GM12878 (cell line): ENCODE data around the gene BEST3. TPM values are rescaled to one million over a fixed set of nuclear protein-coding genes. Genes with fewer than 3 reads are reported as not detected.

Experiments used
- ATAC-seq: fragments of 200-7000 bp; cut with Tn5 transposase; 3 replicates; pipeline ENCODE4 v1.9.1; 2020; ENCODE audit warnings: mild to moderate bottlenecking, moderate library complexity
- BruUV-seq: library from RNA; stranded (reverse); fragments of 400-500 nt; replicated peaks from 2 replicates; lab custom pipeline; 2021; lab: Mats Ljungman, UMichigan
- CTCF ChIA-PET: fragments of 300-600 bp; sonication (Branson Sonifier 250); formaldehyde crosslinking; extraction: SDS; loops from one replicate; lab custom pipeline; 2021; ENCODE audit warnings: inconsistent platforms; lab: Yijun Ruan, JAX
- POLR2A ChIA-PET: fragments of 350-600 bp; formaldehyde crosslinking; extraction: SDS; loops from one replicate; lab custom pipeline; 2021; ENCODE audit warnings: inconsistent platforms; lab: Charles Lee
- RAD21 ChIA-PET: fragments of 300-600 bp; sonication (Branson Sonifier 250); formaldehyde crosslinking; loops from one replicate; lab custom pipeline; 2023; ENCODE audit warnings: antibody characterized with exemption; ENCODE audit not compliant: unreplicated experiment; lab: Charles Lee
- SMC1A ChIA-PET: fragments of 300-600 bp; sonication (Branson Sonifier 250); formaldehyde crosslinking; loops from one replicate; lab custom pipeline; 2023; ENCODE audit not compliant: unreplicated experiment, uncharacterized antibody; lab: Charles Lee
- DNase-seq: peaks from one replicate; pipeline ENCODE4 v3.0.0-alpha.2; 2011; ENCODE audit warnings: low read depth, low spot score
- FAIRE-seq: peaks from 3 replicates; lab custom pipeline; 2011; peaks lifted over from hg19 to GRCh38; lab: Jason Lieb, UNC
- H2AFZ ChIP-seq: 2 replicates; pipeline ENCODE4 v1.6.0; 2011; ENCODE audit warnings: low read depth, low read length, control low read depth; ENCODE audit not compliant: control insufficient read depth
- H3K27ac ChIP-seq: 2 replicates; pipeline ENCODE4 v1.5.1; 2011; ENCODE audit warnings: control low read depth; ENCODE audit not compliant: control insufficient read depth, insufficient read depth
- H3K27me3 ChIP-seq, 2 experiments: replicated peaks in 1 of 2; 2 replicates each; pipeline versions ENCODE4 v1.6.0 to v1.6.1; 2011; ENCODE audit warnings: low read length in 1 of 2; ENCODE audit not compliant: control insufficient read depth in 2 of 2, insufficient read depth in 2 of 2
- H3K36me3 ChIP-seq, 2 experiments: 2 replicates each; pipeline ENCODE4 v1.5.1; 2011; ENCODE audit warnings: low read length in 1 of 2; ENCODE audit not compliant: control insufficient read depth in 2 of 2, insufficient read depth in 2 of 2
- H3K4me1 ChIP-seq: 2 replicates; pipeline ENCODE4 v1.6.1; 2011; ENCODE audit warnings: mild to moderate bottlenecking, low read length, moderate library complexity, mixed read lengths; ENCODE audit not compliant: control insufficient read depth, insufficient read depth
- H3K4me2 ChIP-seq: 2 replicates; pipeline ENCODE4 v1.6.0; 2011; ENCODE audit warnings: control low read depth; ENCODE audit not compliant: control insufficient read depth, insufficient read depth
- H3K4me3 ChIP-seq: fragments of 200-600 bp; sonication (generic); 2 replicates; pipeline ENCODE4 v1.5.1; 2016
- H3K79me2 ChIP-seq: 2 replicates; pipeline ENCODE4 v1.6.0; 2011; ENCODE audit warnings: low read length; ENCODE audit not compliant: control insufficient read depth, insufficient read depth
- H3K9ac ChIP-seq: 2 replicates; pipeline ENCODE4 v1.8.0; 2011; ENCODE audit warnings: low read length, control low read depth, mixed read lengths; ENCODE audit not compliant: control insufficient read depth, insufficient read depth
- H3K9me3 ChIP-seq: replicated peaks from 3 replicates; pipeline ENCODE4 v1.5.1; 2011; ENCODE audit warnings: mild to moderate bottlenecking, low read length; ENCODE audit not compliant: control insufficient read depth, insufficient read depth
- H4K20me1 ChIP-seq: 2 replicates; pipeline ENCODE4 v1.6.0; 2011; ENCODE audit not compliant: control insufficient read depth, insufficient read depth
- CBFB ChIP-seq: IDR thresholded peaks from 2 replicates; pipeline ENCODE4 v1.6.1; 2016; ENCODE audit warnings: antibody characterized with exemption, low read depth
- CTCF ChIP-seq, 3 experiments: IDR thresholded peaks in 2 of 3; conservative IDR thresholded peaks in 1 of 3; 2 replicates each; pipeline ENCODE4 v1.5.1; 2011; ENCODE audit warnings: low read depth in 3 of 3, low read length in 3 of 3, mild to moderate bottlenecking in 3 of 3, control low read depth in 2 of 3, moderate library complexity in 2 of 3, inconsistent platforms in 1 of 3, mixed read lengths in 1 of 3; ENCODE audit not compliant: control insufficient read depth in 2 of 3, insufficient read depth in 1 of 3; ENCODE audit errors: extremely low read depth in 1 of 3
- IRF5 ChIP-seq: fragments of 450-650 bp; IDR thresholded peaks from 2 replicates; pipeline ENCODE4 v1.6.1; 2017; ENCODE audit warnings: borderline replicate concordance
- MYB ChIP-seq: fragments of 150-350 bp; IDR thresholded peaks from 2 replicates; pipeline ENCODE4 v1.6.1; 2014; ENCODE audit warnings: mild to moderate bottlenecking, low read depth, low read length, borderline replicate concordance
- SMC3 ChIP-seq: IDR thresholded peaks from 2 replicates; pipeline ENCODE4 v1.6.1; 2011; ENCODE audit warnings: low read length, improper control_type of control experiment, borderline replicate concordance
- ZBTB11 ChIP-seq: fragments of 450-650 bp; formaldehyde crosslinking; IDR thresholded peaks from 2 replicates; pipeline ENCODE4 v1.5.0; 2022; ENCODE audit warnings: mild to moderate bottlenecking, missing genetic modification characterization
- WGBS: methylation state at CpG from one replicate; pipeline ENCODE4 v1.1.6; 2016; ENCODE audit warnings: low lambda C conversion rate; ENCODE audit not compliant: insufficient replicate concordance, insufficient coverage; ENCODE audit errors: missing lambda C conversion rate; 5-methylcytosine and 5-hydroxymethylcytosine counted together
- in situ Hi-C: fragments of 300-500 bp; cut with MboI; formaldehyde crosslinking; loops from 9 replicates; pipeline ENCODE4 v1.14.3; 2018; ENCODE audit warnings: mixed read lengths
- intact Hi-C: fragments of 100-400 bp; cut with micrococcal nuclease; formaldehyde crosslinking; loops from one replicate; pipeline ENCODE4 v1.14.2; 2022; ENCODE audit not compliant: unreplicated experiment
- polyA plus RNA-seq, 11 experiments: library from polyadenylated mRNA; depleted of rRNA in 4 of 11; unstranded in 6 of 11; stranded (reverse) in 5 of 11; fragments of >200 nt; fragmentation: Nextera tagmentation in 4 of 11; fragmentation: Illumina TruSeq in 1 of 11; extraction: Ambion mirVana in 4 of 11; extraction: Trizol in 1 of 11; gene quantifications; 1 replicate in 1 of 11; 2 replicates in 10 of 11; pipeline versions ENCODE4 v1.2.1 to v1.2.3, GENCODE V29; 2011 to 2016; ENCODE audit warnings: inconsistent platforms in 2 of 11, missing spikeins in 2 of 11, low read depth in 1 of 11
- total RNA-seq, 4 experiments: library from RNA; depleted of rRNA in 3 of 4; stranded (reverse); fragments of >200 nt in 3 of 4; fragmentation: Illumina TruSeq in 1 of 4; extraction: Trizol in 1 of 4; gene quantifications; 2 replicates each; pipeline versions ENCODE4 v1.2.1 to v1.2.3, GENCODE V29; 2013 to 2021
- TF ChIP-seq, protein P1 (sequence below): fragments of 450-650 bp; formaldehyde crosslinking; IDR thresholded peaks from 2 replicates; pipeline ENCODE4 v1.4.0; 2022; ENCODE audit warnings: mild to moderate bottlenecking, moderate library complexity

Gene BEST3
- total and polyA plus RNA-seq, 10 of the 15 experiments (the other 5 are each of a cell fraction or from before 2014, with no cell fraction given): not detected

DNA sequence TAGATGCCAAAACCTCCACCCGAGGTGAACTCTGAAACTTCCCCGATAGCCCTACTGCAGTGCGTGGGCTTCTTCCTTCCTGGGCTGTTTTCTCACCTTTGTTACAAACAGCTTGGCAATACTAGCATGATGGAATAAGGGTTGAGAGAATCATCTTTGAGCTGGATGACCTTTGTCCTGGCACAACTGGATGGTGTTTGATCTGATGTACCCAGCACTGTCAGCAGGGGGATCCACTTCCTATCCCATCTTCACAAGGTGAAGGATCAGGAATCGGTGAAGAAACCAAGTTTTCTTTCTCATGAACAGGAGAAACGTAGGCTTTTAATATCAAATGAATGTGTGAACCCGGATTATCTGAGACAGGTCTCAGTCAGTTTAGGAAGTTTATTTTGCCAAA is 68.9 kb downstream of the BEST3 start:
- in situ Hi-C loops: no loop called here

More for the DNA sequence above, 68.9 kb downstream of the BEST3 start:
- Histone ChIP-seq H4K20me1 (no peaks in the 10 kb centered on the region), H3K4me3 (no peak overlapping the region), H3K4me1 (no peaks in the 10 kb centered on the region), H3K9me3 (no peaks in the 10 kb centered on the region)
- intact Hi-C loops: no loop called here
- no peak for FAIRE-seq
- SMC1A ChIA-PET: interaction anchor here (2.0 kb wide), 1 partner anchor 10 kb away, joined by 8 read pairs; no protein-coding TSS in a partner anchor
- TF ChIP-seq CBFB: no peak
- peak in 2 of 3 experiments; percentile 8 to 29; a peak in 2 of 6 replicates for TF ChIP-seq CTCF (IDR thresholded peaks at IDR 0.05 in 2 of 3, conservative IDR thresholded peaks at IDR 0.05 in 1 of 3; ENCODE audit: control insufficient read depth in 2 of 3, extremely low read depth in 1 of 3, insufficient read depth in 1 of 3, low read depth in 3 of 3, low read length in 3 of 3)
- TF ChIP-seq IRF5: no peak
- no peak for TF ChIP-seq SMC3
- no peak for TF ChIP-seq ZBTB11 (CRISPR knock-in tag)
- TF ChIP-seq MYB: no peak
- TF ChIP-seq, protein P1, sequence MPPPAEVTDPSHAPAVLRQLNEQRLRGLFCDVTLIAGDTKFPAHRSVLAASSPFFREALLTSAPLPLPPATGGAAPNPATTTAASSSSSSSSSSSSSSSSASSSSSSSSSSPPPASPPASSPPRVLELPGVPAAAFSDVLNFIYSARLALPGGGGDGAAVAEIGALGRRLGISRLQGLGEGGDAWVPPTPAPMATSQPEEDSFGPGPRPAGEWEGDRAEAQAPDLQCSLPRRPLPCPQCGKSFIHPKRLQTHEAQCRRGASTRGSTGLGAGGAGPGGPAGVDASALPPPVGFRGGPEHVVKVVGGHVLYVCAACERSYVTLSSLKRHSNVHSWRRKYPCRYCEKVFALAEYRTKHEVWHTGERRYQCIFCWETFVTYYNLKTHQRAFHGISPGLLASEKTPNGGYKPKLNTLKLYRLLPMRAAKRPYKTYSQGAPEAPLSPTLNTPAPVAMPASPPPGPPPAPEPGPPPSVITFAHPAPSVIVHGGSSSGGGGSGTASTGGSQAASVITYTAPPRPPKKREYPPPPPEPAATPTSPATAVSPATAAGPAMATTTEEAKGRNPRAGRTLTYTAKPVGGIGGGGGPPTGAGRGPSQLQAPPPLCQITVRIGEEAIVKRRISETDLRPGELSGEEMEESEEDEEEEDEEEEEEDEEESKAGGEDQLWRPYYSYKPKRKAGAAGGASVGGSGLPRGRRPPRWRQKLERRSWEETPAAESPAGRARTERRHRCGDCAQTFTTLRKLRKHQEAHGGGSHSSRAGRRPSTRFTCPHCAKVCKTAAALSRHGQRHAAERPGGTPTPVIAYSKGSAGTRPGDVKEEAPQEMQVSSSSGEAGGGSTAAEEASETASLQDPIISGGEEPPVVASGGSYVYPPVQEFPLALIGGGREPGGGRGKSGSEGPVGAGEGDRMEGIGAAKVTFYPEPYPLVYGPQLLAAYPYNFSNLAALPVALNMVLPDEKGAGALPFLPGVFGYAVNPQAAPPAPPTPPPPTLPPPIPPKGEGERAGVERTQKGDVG (CRISPR knock-in tag): no peak
- TF ChIP-seq, all 136 proteins: peak for 1
- Histone ChIP-seq H3K4me2 (no peak overlapping the region), H3K36me3 (no peaks in the 10 kb centered on the region), H3K27me3 (no peaks in the 10 kb centered on the region), H3K9ac (no peak overlapping the region), H3K27ac (no peak overlapping the region), H3K79me2 (no peaks in the 10 kb centered on the region), H2AFZ (no peak overlapping the region)
- ATAC-seq (0 out of 3 replicates have a peak, but pooled peaks have one; percentile 31), DNase-seq (no peak)
- RAD21 ChIA-PET: no interaction called here
- no TSS peak for BruUV-seq
- WGBS: 25% methylated on average over 6 of the region's 6 CpGs
- POLR2A ChIA-PET: no interaction called here
- CTCF ChIA-PET: interaction anchor here (0.6 to 2.0 kb wide), 3 partner anchors 10 to 164 kb away, joined by 3 to 15 read pairs (median 3); no protein-coding TSS in a partner anchor
